Right ventricle myocardium inferior (tissue), 1 donor: ENCODE results near the gene ZNF224. TPM values are rescaled to one million over a fixed set of nuclear protein-coding genes. Genes with fewer than 3 reads are reported as not detected.
"Not testable (repeated sequence)": the region's sequence is repeated elsewhere in the genome, so short reads cannot be mapped to it uniquely, and the experiment has no call there.

Source experiments
- ATAC-seq: fragments of 200-7000 bp; cut with Tn5 transposase; one replicate; pipeline ENCODE4 v1.9.1; 2020; ENCODE audit warnings: mild to moderate bottlenecking, moderate library complexity
- DNase-seq: peaks from one replicate; pipeline ENCODE4 v3.0.0; 2021; ENCODE audit errors: missing footprints
- intact Hi-C: fragments of 100-400 bp; cut with DNase I; formaldehyde crosslinking; loops from one replicate; pipeline ENCODE4 v1.11.0; 2022
- total RNA-seq: library from RNA; stranded (reverse); fragmentation: NEBNext Ultra II Directional; extraction: Animal tissue kit (Norgen Biotek cat#: 25700); gene quantifications from one replicate; pipeline ENCODE4 v1.2.1, GENCODE V29; 2021
- donor health status: DM: no; HTN: yes; CAD: no; lungs with severe emphysema.

Gene ZNF224
- total RNA-seq, 1 donor from 2014 or later, result 10.2 TPM

GRCh38 chr19:44113138-44113783, 19.1 kb downstream of the ZNF224 start, which contains the start of gene ZNF225:
ZNF225 (plus strand) TSS chr19:44113399; CDS start chr19:44115828, 2,429 bp downstream.
- intact Hi-C loops, result loop anchor here (1.0 to 10.0 kb wide), 5 partner anchors 19 to 192 kb away; partner anchors contain the start of genes ZNF224, ZNF226, ZNF234 and ZNF235
- DNase-seq (peak; percentile 95), ATAC-seq (peak; percentile 100)

DNA sequence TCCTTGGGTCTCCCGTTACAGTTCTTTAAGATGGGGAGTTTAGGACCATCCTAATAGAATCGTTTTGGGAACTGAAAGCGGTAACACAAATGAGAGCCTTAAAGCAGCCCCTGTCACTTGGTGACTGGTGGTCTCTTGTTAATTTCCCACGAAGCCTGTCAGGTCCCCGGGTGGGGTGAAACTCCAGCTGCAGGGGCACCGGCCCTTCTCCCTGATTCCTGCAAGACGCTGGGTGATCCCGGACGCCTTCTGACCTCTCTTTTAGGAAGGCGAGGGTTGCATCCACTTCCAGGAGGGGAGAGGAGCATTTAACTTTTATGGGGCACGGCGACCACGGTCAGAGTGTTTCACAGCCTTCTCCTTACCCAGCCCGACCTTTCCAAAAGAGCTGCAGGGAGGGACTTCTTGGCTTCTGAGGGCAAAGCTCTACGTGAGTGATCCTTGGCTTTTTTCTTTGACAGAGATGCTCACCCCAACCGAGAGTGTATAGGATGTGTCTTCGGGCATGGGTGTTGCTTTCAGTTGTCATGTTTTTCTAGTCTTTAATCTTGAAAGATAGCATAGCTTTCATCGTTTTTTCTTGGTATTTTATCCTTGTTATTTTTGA, 19.7 kb downstream of the ZNF224 start:
- DNase-seq, result no peak
- ATAC-seq, result no peak
- intact Hi-C loops, result loop anchor here (1.0 to 10.0 kb wide), 5 partner anchors 20 to 191 kb away; partner anchors contain the start of genes ZNF224, ZNF226, ZNF234 and ZNF235

DNA sequence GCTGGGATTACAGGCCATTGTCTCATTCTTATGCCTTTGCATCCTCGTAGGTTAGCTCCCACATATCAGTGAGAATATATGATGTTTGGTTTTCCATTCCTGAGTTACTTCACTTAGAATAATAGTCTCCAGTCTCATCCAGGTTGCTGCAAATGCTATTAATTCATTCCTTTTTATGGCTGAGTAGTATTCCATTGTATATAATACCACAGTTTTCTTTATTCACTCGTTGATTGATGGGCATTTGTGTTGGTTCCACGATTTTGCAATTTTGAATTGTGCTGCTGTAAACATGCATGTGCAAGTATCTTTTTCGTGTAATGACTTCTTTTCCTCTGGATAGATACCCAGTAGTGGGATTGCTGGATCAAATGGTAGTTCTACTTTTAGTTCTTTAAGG, 27.0 kb downstream of the ZNF224 start:
- DNase-seq, ATAC-seq, intact Hi-C loops: not testable (repeated sequence)

GRCh38 chr19:44131955-44132354, 37.8 kb downstream of the ZNF224 start:
- no peak for DNase-seq
- intact Hi-C loops, result no loop called here
- ATAC-seq, result no peak

DNA sequence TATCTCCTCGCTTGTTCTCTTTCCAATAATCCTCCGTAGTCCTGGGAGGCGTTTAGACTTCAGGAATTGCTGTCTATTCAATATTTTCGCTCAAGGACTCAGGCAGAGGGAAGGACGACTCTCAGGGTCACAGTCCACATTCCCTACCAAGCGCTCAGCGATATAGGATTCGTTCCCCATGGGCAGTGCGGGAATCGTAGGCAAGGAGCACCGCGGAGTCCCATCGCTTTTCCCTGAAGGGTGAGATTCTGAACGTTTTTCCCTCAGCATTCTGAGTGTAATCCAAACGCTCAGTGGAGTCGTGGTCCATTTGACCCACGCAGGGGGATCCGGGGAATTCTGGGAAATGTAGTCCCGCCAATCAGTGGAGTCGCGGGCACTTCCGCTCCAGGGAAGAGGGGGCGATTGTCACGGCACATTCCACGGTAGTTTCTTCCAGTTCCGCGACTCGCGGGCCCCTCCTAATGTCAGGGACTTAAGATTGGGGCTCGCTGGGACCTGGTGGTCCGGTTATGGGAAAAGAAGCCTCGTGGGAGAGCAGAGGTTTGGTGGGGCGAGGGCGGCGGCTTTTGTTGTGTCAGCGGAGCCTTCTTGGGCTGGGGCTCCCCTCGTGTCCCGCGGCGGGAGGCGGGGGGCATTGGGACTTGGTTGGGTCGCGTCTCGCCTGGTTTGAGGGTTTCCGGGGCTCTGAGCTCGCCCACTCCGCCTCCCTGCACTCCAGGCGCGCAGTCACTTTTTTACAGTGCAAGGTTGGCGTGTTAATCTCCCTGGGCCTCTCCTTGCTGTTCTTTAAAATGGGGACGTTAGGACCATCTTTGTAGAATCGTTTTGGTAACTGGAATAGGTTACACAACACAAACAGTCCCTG, 47.3 kb downstream of the ZNF224 start, which contains the start of gene ZNF234:
TSS of gene ZNF234 (plus strand) at position 364 of the 868 bp plus-strand sequence. CDS start 3,079 bp downstream, outside the sequence.
- DNase-seq (peak; percentile 87), ATAC-seq (peak; percentile 97)
- intact Hi-C loops, result loop anchor here (2.0 kb wide), 1 partner anchor 29 kb away; the partner anchor contains the start of gene ZNF225

GRCh38 chr19:44142059-44142433, 47.9 kb downstream of the ZNF224 start:
- DNase-seq (no peak), ATAC-seq (peak; percentile 24)
- intact Hi-C loops, result no loop called here

GRCh38 chr19:44149776-44150175, 55.6 kb downstream of the ZNF224 start:
- DNase-seq (no peak), ATAC-seq (peak; percentile 62)
- intact Hi-C loops, result no loop called here

GRCh38 chr19:44151491-44151890, 57.3 kb downstream of the ZNF224 start:
- ATAC-seq (no peak), DNase-seq (no peak)
- intact Hi-C loops, result no loop called here

GRCh38 chr19:44156475-44156874, 62.3 kb downstream of the ZNF224 start:
- intact Hi-C loops, result no loop called here
- ATAC-seq (no peak), DNase-seq (no peak)

Other genes starting within 250 kb of the ZNF224 start
- 7.6 TPM for gene ZNF404, start 210.4 kb upstream of the ZNF224 start, total RNA-seq
- gene ZNF45, start 159.1 kb upstream of the ZNF224 start, total RNA-seq, result 7.8 TPM
- gene ZNF221, start 143.1 kb upstream of the ZNF224 start, total RNA-seq, result 3.9 TPM
- gene ZNF155, start 110.2 kb upstream of the ZNF224 start, total RNA-seq, result 7.6 TPM
- 2.1 TPM for gene ZNF230, start 91.4 kb upstream of the ZNF224 start, total RNA-seq
- 2.6 TPM for gene ZNF222, start 69.0 kb upstream of the ZNF224 start, total RNA-seq
- 2.4 TPM for gene ZNF223, start 42.3 kb upstream of the ZNF224 start, total RNA-seq
- 1.7 TPM for gene ZNF284, start 22.2 kb upstream of the ZNF224 start, total RNA-seq
- 3.0 TPM for gene ZNF225, start 19.0 kb downstream of the ZNF224 start, total RNA-seq
- 9.4 TPM for gene ZNF234, start 47.2 kb downstream of the ZNF224 start, total RNA-seq
- gene ZNF226, start 70.7 kb downstream of the ZNF224 start, total RNA-seq, result 15.7 TPM
- gene ZNF227, start 118.2 kb downstream of the ZNF224 start, total RNA-seq, result 13.1 TPM
- gene ZNF233, start 165.5 kb downstream of the ZNF224 start, total RNA-seq, result 6.4 TPM
- gene ZNF235, start 210.7 kb downstream of the ZNF224 start, total RNA-seq, result 4.2 TPM